ENCODE data around the gene RPH3AL. TPM values are rescaled to one million over a fixed set of nuclear protein-coding genes. Genes with fewer than 3 reads are reported as not detected.
"Not testable (repeated sequence)": the region's sequence is repeated elsewhere in the genome, so short reads cannot be mapped to it uniquely, and the experiment has no call there.

The RPH3AL gene
- total RNA-seq, 2 experiments from 2014 or later = 0.64 to 1.2 TPM

GRCh38 chr17:383771-384621 lies 31.4 kb upstream of the RPH3AL start:
- no peak for DNase-seq
- Mint-ChIP-seq H3K27me3 (peaks cover 10% of the 10 kb centered on the region), H3K27ac (no peak overlapping the region), H3K4me3 (peak overlapping the region; percentile 8), H3K9me3 (no peaks in the 10 kb centered on the region), H3K4me1 (peaks cover 12% of the 10 kb centered on the region), H3K36me3 (no peaks in the 10 kb centered on the region)

- Mint-ChIP-seq H3K27me3 (peaks cover 6% of the 10 kb centered on the region), H3K27ac (no peak overlapping the region), H3K4me3 (no peak overlapping the region), H3K36me3 (no peaks in the 10 kb centered on the region), H3K9me3 (no peaks in the 10 kb centered on the region), H3K4me1 (peaks cover 12% of the 10 kb centered on the region)
- DNase-seq = no peak
Observed at GRCh38 chr17:382644-383533, 30.3 kb upstream of the RPH3AL start.

- Mint-ChIP-seq H3K27ac (no peak overlapping the region), H3K4me1 (peaks cover 12% of the 10 kb centered on the region), H3K4me3 (no peak overlapping the region), H3K9me3 (no peaks in the 10 kb centered on the region), H3K36me3 (no peaks in the 10 kb centered on the region), H3K27me3 (peaks cover 6% of the 10 kb centered on the region)
- DNase-seq = no peak
Observed at GRCh38 chr17:381941-382643, 29.5 kb upstream of the RPH3AL start.

GRCh38 chr17:381516-381915 lies 28.9 kb upstream of the RPH3AL start:
- H3K27ac Mint-ChIP-seq = no peak overlapping the region

GRCh38 chr17:379531-380465 lies 27.2 kb upstream of the RPH3AL start:
- Mint-ChIP-seq H3K4me1 (peaks cover 6% of the 10 kb centered on the region), H3K36me3 (no peaks in the 10 kb centered on the region), H3K27me3 (peaks cover 6% of the 10 kb centered on the region), H3K4me3 (no peak overlapping the region), H3K27ac (no peak overlapping the region), H3K9me3 (no peaks in the 10 kb centered on the region)
- DNase-seq = no peak

More at GRCh38 chr17:381516-381915, 28.9 kb upstream of the RPH3AL start:
- DNase-seq = no peak
- Mint-ChIP-seq H3K4me3 (no peak overlapping the region), H3K9me3 (no peaks in the 10 kb centered on the region), H3K27me3 (peaks cover 6% of the 10 kb centered on the region), H3K36me3 (no peaks in the 10 kb centered on the region), H3K4me1 (peaks cover 8% of the 10 kb centered on the region)

GRCh38 chr17:378068-378467 lies 25.5 kb upstream of the RPH3AL start:
- Mint-ChIP-seq H3K36me3 (no peaks in the 10 kb centered on the region), H3K4me1 (peaks cover 2% of the 10 kb centered on the region), H3K9me3 (no peaks in the 10 kb centered on the region), H3K27ac (no peak overlapping the region), H3K27me3 (no peaks in the 10 kb centered on the region), H3K4me3 (no peak overlapping the region)
- no peak for DNase-seq

- no peak for DNase-seq
- Mint-ChIP-seq H3K9me3 (no peaks in the 10 kb centered on the region), H3K4me1 (peaks cover 2% of the 10 kb centered on the region), H3K36me3 (no peaks in the 10 kb centered on the region), H3K27ac (no peak overlapping the region), H3K27me3 (no peaks in the 10 kb centered on the region), H3K4me3 (no peak overlapping the region)
Observed at GRCh38 chr17:376936-377863, 24.6 kb upstream of the RPH3AL start.

GRCh38 chr17:373613-374230 lies 21.1 kb upstream of the RPH3AL start:
- H3K36me3 Mint-ChIP-seq = peaks cover 4% of the 10 kb centered on the region
- H3K9me3 Mint-ChIP-seq = peaks cover 4% of the 10 kb centered on the region
- no peak overlapping the region for H3K27ac Mint-ChIP-seq
- no peak for DNase-seq
- no peak overlapping the region for H3K4me3 Mint-ChIP-seq
- H3K27me3 Mint-ChIP-seq = no peaks in the 10 kb centered on the region
- H3K4me1 Mint-ChIP-seq = no peaks in the 10 kb centered on the region

GRCh38 chr17:372157-373152 lies 19.8 kb upstream of the RPH3AL start:
- H3K27me3 Mint-ChIP-seq = no peaks in the 10 kb centered on the region
- H3K4me3 Mint-ChIP-seq = no peak overlapping the region
- H3K27ac Mint-ChIP-seq = no peak overlapping the region
- no peaks in the 10 kb centered on the region for H3K4me1 Mint-ChIP-seq
- peaks cover 6% of the 10 kb centered on the region for H3K36me3 Mint-ChIP-seq
- peaks cover 15% of the 10 kb centered on the region for H3K9me3 Mint-ChIP-seq
- no peak for DNase-seq

- no peak overlapping the region for H3K27ac Mint-ChIP-seq
- no peaks in the 10 kb centered on the region for H3K27me3 Mint-ChIP-seq
- DNase-seq = no peak
- H3K4me3 Mint-ChIP-seq = no peak overlapping the region
- H3K4me1 Mint-ChIP-seq = peaks cover 2% of the 10 kb centered on the region
- peaks cover 15% of the 10 kb centered on the region for H3K9me3 Mint-ChIP-seq
- H3K36me3 Mint-ChIP-seq = peaks cover 6% of the 10 kb centered on the region
Observed at GRCh38 chr17:371583-371982, 19.0 kb upstream of the RPH3AL start.

- not testable (repeated sequence) for DNase-seq, H3K27ac Mint-ChIP-seq, H3K36me3 Mint-ChIP-seq, H3K4me3 Mint-ChIP-seq, H3K27me3 Mint-ChIP-seq
- Mint-ChIP-seq H3K9me3 (peaks cover 15% of the 10 kb centered on the region), H3K4me1 (peaks cover 18% of the 10 kb centered on the region)
Observed at GRCh38 chr17:367656-368055, 15.0 kb upstream of the RPH3AL start.
